Measurements from ENCODE around the gene WWP2. TPM values are rescaled to one million over a fixed set of nuclear protein-coding genes. Genes with fewer than 3 reads are reported as not detected.
"Not testable (repeated sequence)": the region's sequence is repeated elsewhere in the genome, so short reads cannot be mapped to it uniquely, and the experiment has no call there.

WWP2 gene
- total RNA-seq, 1 donor from 2014 or later: 25.7 TPM

DNA sequence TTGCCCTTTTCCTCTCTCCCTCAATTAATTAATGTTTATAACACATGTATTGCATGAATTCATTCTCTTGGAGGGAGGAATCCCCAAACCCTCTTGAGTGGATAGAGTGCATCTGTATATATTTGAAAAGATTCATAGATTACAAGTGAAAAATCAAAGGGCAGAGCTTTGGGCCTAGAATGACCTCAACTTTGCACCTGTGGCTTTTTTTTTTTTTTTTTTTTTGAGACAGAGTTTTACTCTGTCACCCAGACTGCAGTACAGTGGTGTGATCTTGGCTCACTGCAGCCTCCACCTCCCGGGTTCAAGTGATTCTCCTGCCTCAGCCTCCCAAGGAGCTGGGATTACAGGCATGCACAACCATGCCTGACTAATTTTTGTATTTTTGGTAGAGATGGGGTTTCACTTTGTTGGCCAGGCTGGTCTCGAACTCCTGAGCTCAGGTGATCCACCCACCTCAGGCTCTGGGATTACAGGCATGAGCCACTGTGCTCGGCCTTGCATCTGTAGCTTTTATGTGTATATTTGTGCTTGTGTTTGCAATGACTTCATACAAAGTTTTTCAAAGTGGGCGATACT is 62.5 kb downstream of the WWP2 start:
- not testable (repeated sequence) for FAIRE-seq; DNase-seq (ENCODE audit: low spot score in 2 of 2)

DNA sequence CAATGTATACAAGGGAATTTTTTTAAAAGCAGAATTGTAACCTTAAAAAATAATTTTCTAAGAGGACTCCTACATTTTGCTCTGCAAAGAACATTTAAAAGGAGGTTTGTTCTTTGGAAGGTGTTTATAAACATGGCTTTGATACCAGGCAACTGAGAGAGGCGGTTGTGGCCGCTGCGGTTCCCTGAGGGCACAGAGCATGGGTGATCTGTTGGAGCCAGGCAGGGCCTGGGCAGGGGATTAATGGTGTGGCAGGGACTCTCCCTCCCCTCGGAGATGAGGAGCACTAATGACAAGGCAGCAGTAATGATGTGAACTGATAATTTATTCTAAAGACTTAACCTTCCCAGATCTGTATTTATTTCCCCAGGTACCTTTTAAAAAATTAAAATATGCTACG is 65.4 kb downstream of the WWP2 start:
- FAIRE-seq (no peak), DNase-seq (ENCODE audit: low spot score in 2 of 2) (no peak)

DNA sequence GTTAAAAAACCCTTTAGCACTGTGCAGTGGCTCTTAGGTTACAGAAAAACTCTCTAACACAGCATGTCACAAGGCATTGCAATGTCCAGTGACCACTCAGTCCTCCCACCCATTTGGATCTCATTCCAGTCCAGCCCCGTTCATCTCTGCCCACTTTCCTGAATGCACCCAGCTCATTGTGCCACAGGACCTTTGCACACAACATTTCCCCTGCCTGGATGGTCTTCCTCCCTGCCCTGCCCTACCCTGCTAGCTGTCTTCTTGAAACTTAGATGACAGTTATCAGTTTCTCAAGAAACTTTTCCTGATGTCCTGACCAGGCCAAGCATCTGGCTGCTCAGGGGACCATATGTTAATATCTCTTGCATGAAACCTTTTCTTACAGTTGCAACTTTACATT is 67.2 kb downstream of the WWP2 start:
- no peak for DNase-seq (ENCODE audit: low spot score in 2 of 2)
- FAIRE-seq: no peak

DNA sequence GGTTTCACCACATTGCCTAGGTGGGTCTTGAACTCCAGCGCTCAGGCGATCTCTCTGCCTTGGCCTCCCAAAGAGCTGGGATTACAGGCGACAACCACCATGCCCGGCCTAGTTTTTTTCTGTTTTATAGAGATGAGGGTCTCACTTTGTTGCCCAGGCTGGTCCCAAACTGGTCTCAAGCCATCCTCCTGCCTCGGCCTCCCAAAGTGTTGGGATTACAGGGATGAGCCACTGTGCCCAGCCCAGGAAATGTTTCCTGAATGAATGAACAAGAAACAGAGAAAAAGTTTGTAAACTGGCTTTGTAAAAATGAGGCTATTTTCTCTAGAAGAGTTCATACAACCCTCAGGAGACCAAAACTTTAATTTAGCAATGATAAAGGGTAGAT is 68.0 kb downstream of the WWP2 start:
- FAIRE-seq: no peak
- DNase-seq (ENCODE audit: low spot score in 2 of 2): no peak

DNA sequence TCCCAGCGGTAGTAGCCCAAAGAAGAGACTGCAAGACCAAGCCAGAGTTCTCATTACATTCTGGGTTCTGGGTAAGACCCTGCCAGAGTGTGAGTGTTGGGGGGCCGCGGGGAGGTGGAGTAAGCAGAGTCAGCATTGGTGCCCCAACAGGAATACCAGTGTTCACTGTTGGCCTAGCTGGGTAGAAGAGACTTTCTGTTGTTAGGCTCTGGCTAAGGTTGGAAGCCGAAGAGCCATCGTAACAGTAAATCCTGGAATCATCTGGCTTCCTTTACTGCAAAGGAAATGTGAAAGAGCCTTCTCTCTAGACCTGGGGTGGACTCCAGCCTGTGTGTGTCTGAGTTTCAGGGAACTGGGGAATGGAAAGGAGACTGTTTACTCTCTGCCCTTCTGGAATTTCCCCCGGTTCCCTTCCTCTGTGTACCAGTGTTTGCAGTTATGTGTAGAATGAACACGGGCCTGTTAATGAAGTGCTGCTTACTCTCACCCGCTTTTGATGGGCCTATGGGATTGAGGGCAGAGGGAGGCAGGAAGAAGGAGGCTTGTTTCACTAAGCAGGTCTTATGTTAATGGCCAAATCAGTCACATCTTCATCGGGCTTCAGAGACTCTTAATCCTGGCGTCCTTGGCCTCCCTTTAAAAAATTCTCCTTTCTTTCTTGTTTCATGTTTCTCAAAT is 68.5 kb downstream of the WWP2 start:
- no peak for DNase-seq (ENCODE audit: low spot score in 2 of 2)
- FAIRE-seq: no peak

DNA sequence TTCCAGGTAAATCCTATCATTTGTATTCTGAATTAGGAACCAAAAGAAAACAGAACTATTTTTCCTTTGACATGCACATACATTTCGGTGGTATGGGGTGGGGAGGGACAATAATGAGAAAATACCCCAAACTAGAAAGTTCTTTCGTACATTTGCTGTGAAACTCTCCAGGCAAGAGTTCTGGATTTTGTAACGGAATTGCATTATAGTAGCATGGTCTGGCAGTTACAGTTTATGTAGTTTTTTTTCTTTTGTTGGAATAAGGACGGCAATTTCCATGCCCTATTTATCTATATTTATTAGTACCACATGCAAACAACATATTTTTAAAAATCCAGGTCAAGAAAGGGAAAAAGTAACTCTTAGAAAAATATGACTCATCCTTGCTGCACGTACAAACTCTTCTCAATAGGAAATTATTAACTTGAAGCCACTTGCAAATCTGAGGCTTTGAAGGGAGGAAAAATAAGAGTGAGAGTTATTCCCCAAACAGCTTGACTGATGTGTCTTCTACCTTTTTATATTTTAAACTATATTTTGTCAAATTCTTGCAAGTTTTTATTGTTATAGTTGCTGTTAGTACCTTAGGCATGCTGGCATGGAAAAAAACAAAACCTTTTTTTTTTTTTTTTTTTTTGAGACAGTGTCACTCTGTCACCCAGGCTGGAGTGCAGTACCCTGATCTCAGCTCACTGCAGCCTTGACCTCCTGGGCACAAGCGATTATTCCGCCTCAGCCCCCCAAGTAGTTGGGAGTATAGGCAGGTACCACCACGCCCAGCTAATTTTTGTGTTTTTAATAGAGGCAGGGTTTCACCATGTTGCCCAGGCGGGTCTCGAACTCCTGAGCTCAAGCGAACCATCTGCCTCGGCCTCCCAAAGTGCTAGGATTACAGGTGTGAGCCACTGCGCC is 69.3 kb downstream of the WWP2 start:
- no peak for FAIRE-seq
- DNase-seq (ENCODE audit: low spot score in 2 of 2): no peak

DNA sequence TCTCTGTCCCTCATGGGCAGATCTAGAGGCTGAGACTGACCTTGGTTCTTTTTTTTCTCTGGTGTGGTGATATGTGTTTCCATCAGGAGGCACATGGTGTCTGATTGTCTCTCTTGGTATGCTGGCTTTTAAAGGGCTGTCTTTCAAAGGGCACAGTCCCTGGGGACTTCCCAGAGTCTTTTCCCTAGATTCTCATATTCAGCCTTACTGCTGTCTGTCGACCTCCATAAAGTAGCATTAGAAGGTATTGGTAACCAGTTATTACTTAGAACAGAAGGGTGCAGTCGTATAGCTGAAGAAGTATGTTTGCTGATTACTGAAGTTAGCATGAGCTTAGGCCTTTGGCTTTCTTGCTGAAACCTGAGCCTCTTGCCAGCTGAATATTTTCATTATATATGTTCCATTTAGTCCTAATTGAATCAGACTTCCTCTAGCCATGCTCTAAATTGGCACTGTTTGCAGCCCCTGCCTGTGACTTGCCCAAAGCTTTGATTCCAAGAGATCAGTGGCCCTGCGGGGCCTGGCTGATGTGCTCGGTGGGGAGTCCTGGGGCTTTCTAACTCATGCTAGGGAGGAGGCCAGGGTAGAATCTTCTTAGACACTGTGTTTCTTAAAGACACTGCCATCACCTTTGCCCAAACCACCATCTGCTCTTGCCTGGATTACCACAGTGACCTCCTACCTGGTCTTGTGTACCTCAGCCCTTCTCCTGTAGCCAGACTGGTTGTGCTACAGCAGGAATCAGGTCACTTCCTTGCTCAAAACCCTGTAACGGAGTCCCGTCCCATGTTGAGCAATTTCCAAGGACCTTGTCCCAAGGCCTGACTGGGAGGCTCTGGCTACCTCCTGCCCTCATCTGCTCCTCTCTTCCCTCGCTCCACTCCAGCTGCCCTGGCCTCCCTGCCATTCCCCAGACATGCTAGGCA is 71.5 kb downstream of the WWP2 start:
- no peak for DNase-seq (ENCODE audit: low spot score in 2 of 2)
- no peak for FAIRE-seq

DNA sequence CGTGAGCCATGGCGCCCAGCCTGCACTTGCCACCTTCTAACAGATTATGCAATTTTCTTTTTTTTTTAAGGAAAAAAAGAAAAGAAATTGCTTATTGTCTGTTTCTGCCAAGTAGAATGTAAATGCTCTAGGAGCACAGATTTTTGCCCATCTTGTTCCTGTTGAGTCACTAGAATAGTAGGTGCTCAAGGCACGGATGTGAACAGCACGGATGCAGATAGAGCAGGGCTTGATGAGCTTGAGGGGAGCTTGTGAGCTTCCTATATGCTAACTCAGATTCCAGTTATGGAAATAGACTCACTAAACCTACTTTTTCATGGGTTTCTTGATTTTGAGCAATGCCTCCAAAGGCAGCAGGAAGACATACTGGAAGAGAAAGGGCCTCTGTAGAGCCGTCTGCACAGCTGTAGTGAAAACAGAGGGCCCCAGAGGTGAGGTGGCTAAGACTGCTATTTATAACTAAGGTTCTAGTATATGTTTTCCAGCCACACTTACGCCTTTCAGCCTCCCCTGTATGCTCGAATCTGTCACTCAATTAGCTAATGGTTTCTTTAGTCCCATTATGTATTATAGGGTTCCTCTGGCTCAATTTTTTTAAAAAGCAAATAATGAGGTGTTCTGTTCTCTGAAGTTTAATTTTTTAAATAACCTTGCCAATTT is 72.8 kb downstream of the WWP2 start:
- DNase-seq (ENCODE audit: low spot score in 2 of 2) (no peak), FAIRE-seq (no peak)

DNA sequence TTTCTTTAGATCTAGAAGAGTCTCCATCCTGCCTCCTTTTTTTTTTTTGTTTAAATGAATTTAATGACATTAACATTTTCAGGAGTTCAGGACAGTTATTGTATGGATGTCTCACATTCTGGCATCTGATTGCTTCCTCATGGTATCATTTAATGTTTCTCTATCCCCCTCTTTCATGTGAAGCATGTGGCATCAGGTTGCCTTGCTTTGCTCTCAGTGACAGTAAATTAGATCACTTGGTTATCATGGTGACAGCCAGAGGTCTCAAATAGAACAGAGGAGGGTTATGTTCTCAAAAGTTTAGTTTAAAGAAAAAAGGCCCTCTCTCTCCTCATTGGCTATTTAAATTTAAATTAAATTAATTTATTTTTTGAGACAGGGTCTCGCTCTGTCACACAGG is 74.1 kb downstream of the WWP2 start:
- FAIRE-seq: no peak

DNA sequence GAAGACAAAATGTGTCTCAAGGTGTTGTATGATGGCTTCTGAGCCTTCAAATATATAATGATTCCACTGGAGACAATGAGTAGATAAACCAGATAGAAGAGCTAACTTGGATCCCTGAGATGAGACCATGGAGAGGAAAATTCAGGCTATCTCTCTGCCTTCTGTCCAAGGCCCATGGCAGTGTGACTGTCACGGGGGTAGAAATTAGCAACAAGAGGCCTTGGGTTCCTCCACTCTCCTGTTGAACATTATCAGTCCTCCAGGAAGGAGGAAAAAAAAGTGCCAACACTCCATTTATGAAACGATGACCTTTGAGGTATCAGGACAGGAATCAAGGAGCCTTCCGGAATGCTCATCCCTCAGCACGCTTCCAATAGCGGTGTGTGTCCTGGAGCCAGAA is 75.2 kb downstream of the WWP2 start:
- no peak for FAIRE-seq

More for the DNA sequence above, 74.1 kb downstream of the WWP2 start:
- DNase-seq (ENCODE audit: low spot score in 2 of 2): no peak

DNA sequence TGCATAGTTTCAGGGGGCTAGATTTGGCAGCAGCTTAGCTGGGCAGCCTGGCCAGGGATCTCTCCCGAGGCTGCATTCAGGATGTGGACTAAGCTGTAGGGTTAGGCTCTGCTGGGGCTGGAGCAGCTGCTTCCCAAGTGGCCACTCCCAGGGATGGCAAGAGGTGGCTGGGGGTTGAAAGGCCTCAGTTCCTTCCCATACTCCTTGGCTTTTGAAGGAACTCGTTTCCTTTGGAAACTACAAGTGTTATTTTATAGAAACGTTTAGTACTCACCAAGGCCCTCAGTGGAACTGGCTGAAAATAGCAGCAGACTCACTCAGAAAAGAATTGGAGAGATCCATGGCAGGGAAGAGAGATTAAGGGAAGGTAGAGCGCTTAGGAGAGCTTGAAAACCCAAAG is 76.4 kb downstream of the WWP2 start:
- FAIRE-seq: no peak
- DNase-seq (ENCODE audit: low spot score in 2 of 2): no peak

More for the DNA sequence above, 75.2 kb downstream of the WWP2 start:
- DNase-seq (ENCODE audit: low spot score in 2 of 2): no peak

DNA sequence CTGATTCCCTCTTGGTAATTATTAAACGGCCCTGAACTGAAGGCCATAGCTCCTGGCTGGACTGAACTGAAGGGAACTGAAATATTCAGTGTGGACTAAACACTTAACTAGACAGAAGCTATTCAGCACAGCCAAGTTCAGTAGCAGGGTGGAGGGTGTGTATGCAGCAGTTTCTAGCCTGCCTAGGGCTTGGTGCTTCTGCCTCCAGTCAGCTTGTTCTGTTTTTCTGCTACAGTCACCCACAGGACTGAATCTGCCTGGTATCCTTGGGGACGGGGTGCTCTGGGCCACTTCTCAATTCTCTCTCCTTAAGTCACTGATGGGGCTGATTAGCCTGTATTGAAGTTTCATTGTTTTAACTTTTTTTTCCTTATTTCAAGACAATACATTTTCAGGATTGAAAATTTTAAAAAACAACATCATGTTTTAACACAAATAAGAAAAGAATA is 77.1 kb downstream of the WWP2 start:
- DNase-seq (ENCODE audit: low spot score in 2 of 2) (no peak), FAIRE-seq (no peak)

DNA sequence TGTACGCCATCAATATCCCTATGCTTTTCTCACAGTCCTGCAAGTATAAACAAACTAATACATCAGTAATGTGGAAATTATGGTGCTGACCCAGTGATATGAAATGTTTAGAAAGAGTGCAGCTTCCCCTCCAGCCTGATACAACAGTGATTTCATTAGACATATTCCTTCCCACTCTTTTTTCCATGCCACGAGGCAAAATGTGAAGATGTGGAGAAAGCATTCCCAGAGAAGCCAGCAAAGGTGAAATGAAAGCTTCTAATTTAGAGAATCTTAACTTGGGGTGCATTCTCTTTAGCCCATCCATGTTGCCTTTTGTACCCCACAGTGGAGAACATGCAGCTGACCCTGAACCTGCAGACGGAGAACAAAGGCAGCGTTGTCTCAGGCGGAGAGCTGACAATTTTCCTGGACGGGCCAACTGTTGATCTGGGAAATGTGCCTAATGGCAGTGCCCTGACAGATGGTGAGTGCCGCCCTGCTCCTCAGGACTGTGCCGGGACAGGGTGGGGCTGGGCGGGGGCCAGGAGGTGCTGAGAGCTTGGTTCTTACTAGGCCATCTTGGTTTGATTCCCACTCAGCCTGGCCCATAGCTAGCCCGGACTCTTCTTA is 77.8 kb downstream of the WWP2 start:
- no peak for FAIRE-seq
- no peak for DNase-seq (ENCODE audit: low spot score in 2 of 2)

DNA sequence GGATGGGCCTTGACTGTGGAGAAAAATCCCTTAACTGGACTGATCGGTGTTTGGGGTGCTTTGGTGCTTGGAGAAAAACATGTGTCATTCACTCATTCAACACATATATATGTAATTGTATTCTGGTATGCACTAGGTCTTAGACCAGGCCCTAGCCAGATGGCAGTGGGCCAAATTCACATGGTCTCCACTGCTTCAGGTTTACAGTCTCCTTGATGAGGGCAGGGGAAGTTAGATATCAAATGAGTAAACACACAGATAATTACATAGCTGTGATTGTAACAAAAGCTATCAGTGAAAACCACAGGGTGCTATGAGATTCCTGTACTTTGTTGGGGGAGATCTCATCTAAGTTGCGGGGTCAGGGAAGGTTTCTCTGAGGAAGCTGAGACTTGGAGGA is 78.8 kb downstream of the WWP2 start:
- FAIRE-seq (no peak), DNase-seq (ENCODE audit: low spot score in 2 of 2) (no peak)

DNA sequence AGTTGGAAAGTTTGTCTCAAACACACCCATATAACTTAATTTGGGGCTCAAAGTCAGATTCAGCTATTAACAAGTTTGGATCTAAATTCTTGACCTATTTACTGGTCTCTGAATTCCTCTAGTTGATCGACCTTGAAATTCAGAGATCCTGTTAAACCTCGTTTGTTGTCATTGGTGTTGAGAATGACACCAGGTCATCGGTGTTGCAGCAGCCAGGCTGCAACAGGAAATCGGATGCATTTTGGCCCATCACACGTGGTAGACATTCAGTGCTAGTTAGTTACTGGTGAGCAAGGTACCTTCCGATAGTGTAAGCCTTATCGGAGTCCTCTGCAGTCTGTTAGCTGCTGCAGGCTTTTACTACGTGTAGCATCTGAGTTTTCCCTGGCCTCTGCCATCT is 82.3 kb downstream of the WWP2 start:
- FAIRE-seq: no peak

DNA sequence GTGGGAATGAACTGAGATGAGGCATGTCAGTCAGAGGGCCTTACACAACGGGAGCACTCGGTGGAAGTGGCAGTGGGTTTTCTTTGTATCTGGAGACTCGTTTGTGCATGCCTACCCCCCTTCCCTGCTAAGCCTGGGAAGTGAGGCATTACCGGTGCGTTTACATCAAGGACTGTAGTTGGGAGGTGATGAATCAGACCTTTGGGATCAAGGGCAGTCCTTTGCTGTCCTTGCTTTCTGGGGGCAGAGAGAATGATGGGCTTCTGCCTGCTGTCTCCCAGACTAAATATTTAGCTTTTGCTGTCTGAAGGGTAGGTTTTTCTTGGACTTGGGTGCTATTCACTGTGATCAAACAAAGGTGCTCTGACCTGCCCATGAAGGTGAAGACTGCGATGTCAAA is 83.0 kb downstream of the WWP2 start:
- DNase-seq (ENCODE audit: low spot score in 2 of 2) (no peak), FAIRE-seq (no peak)

More for the DNA sequence above, 82.3 kb downstream of the WWP2 start:
- DNase-seq (ENCODE audit: low spot score in 2 of 2): no peak

DNA sequence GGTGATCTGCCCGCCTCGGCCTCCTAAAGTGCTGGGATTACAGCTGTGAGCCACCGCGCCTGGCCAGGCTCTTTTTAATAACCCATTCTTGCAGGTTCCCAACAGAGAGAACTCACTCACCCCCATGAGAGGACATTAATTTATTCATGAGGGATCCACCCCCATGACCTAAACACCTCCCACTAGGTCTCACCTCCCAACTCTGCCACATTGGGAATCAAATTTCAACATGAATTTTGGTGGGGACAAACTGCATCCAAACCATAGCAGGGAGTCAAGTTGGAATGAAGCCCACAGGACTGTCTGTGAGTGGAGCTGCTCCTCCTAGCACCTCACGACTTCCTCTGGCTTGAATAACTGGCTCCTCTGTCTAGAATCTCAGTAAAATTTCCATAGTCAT is 85.5 kb downstream of the WWP2 start:
- DNase-seq (ENCODE audit: low spot score in 2 of 2) (no peak), FAIRE-seq (no peak)

DNA sequence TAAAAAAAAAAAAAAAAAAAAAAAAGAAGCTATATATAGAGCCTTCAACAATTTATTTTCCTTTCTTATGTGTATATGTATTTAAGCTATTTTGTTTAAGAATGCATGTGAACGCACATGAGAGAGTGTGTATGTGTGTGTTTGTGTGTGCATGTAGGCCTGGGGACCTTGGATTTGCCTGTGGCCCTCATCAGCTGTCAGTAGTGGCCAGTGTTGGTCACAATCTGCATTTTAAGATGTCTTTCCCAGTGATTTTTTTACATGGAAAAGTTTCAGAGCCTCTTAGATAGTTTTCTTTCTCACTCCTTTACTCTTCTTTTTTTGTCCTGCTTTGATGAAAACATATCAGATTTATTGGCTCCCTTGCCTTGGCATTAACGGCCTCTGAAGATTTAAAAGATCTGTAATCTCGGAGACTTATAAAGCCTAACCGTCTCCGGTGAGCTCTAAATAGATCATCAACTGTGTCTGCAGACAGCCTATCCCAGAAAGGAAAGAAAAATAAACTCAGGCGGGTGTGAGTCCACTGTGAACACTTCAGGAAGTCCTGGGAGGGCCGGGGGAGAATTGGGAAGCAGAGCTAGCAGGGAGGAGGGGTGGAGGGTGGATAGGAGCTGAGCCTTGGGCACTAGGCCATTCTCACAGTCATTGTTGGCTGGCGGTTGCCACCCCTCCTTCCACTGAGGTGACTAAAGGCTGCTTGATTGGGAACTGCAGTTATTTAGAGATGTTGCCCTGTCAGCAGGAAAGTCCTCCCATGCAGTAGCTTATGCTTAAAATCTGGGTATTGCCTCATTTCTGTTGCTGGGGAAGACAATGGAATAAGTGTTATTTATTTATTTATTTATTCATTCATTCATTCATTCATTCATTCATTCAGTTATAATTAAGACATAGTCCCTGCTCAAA is 86.8 kb downstream of the WWP2 start:
- DNase-seq (ENCODE audit: low spot score in 2 of 2): peak in 1 of 2 donors; percentile 64
- no peak for FAIRE-seq
